HL-60 (cell line): ENCODE data around the gene KLHL40.

Experiments used
- DNase-seq, 2 experiments: peaks; one replicate each; pipeline ENCODE4 v3.0.0-alpha.2; 2010 to 2020; ENCODE audit warnings: low read depth in 1 of 2, low spot score in 1 of 2
- H3K27ac ChIP-seq: fragments of 250-450 bp; sonication (Bioruptor Pico); replicated peaks from 2 replicates; pipeline ENCODE4 v1.5.1; 2020; ENCODE audit warnings: mild to moderate bottlenecking, moderate library complexity
- H3K27me3 ChIP-seq: fragments of 250-450 bp; sonication (Bioruptor Pico); 2 replicates; pipeline ENCODE4 v1.5.1; 2021; ENCODE audit warnings: mild to moderate bottlenecking, moderate library complexity; ENCODE audit not compliant: insufficient read depth, poor library complexity, severe bottlenecking
- H3K4me3 ChIP-seq: replicated peaks from 2 replicates; pipeline ENCODE4 v1.5.1; 2011; ENCODE audit warnings: mild to moderate bottlenecking, control low read depth, low read length; ENCODE audit not compliant: insufficient read depth
- CTCF ChIP-seq: IDR thresholded peaks from one replicate; pipeline ENCODE4 v1.5.1; 2011; ENCODE audit warnings: low read length, control low read depth, inconsistent platforms; ENCODE audit not compliant: insufficient read depth
- GABPA ChIP-seq: IDR thresholded peaks from 2 replicates; pipeline ENCODE4 v1.6.1; 2012; ENCODE audit warnings: low read depth
- POLR2AphosphoS5 ChIP-seq: IDR thresholded peaks from 2 replicates; pipeline ENCODE4 v1.6.1; 2012; ENCODE audit warnings: low read depth
- REST ChIP-seq: IDR thresholded peaks from 2 replicates; pipeline ENCODE4 v1.6.1; 2012; ENCODE audit warnings: low read depth; ENCODE audit not compliant: insufficient replicate concordance
- SPI1 ChIP-seq: IDR thresholded peaks from 2 replicates; pipeline ENCODE4 v1.6.1; 2012; ENCODE audit warnings: low read depth, mild to moderate bottlenecking, borderline replicate concordance

KLHL40 gene

GRCh38 chr3:42680271-42680670, 5.1 kb upstream of the KLHL40 start:
- H3K27me3 ChIP-seq: no peaks in the 10 kb centered on the region
- no peak for DNase-seq
- no peak for TF ChIP-seq GABPA
- no peak for TF ChIP-seq REST
- TF ChIP-seq CTCF: no peak
- TF ChIP-seq SPI1: no peak
- no peak overlapping the region for H3K27ac ChIP-seq
- no peak overlapping the region for H3K4me3 ChIP-seq

- TF ChIP-seq GABPA (no peak), CTCF (no peak), POLR2AphosphoS5 (no peak), SPI1 (no peak), REST (no peak)
- H3K27ac ChIP-seq: no peak overlapping the region
- DNase-seq: no peak
- no peak overlapping the region for H3K4me3 ChIP-seq
- no peaks in the 10 kb centered on the region for H3K27me3 ChIP-seq
Observed at GRCh38 chr3:42680806-42681205, 4.5 kb upstream of the KLHL40 start.

- no peak overlapping the region for H3K27ac ChIP-seq
- H3K27me3 ChIP-seq: no peaks in the 10 kb centered on the region
- DNase-seq: no peak
- TF ChIP-seq POLR2AphosphoS5 (no peak), SPI1 (no peak), REST (no peak), CTCF (no peak), GABPA (no peak)
- no peak overlapping the region for H3K4me3 ChIP-seq
Observed at GRCh38 chr3:42681361-42682038, 3.8 kb upstream of the KLHL40 start.
